Psoas muscle (tissue), 8 donors: ENCODE data around the gene MPND. TPM values are rescaled to one million over a fixed set of nuclear protein-coding genes. Genes with fewer than 3 reads are reported as not detected.

Experiments
- ATAC-seq, 4 donors: fragments of 200-7000 bp; cut with Tn5 transposase; one replicate each; pipeline ENCODE4 v1.9.1; 2020; ENCODE audit warnings: moderate library complexity in 3 of 4, mild to moderate bottlenecking in 2 of 4
- DNase-seq, 2 donors: peaks; one replicate each; pipeline ENCODE4 v3.0.0-alpha.2; 2020
- H3K27ac ChIP-seq: fragments of 200-600 bp; one replicate; pipeline ENCODE4 v1.8.0; 2022
- H3K27me3 ChIP-seq, 3 donors: fragments of 200-600 bp in 1 of 3; one replicate each; pipeline versions ENCODE4 v1.6.1 to v1.8.0; 2013 to 2022; ENCODE audit warnings: low read length in 2 of 3, mild to moderate bottlenecking in 2 of 3, moderate library complexity in 1 of 3; ENCODE audit not compliant: insufficient read depth in 3 of 3
- H3K36me3 ChIP-seq, 2 donors: fragments of 200-600 bp in 1 of 2; one replicate each; pipeline versions ENCODE4 v1.6.1 to v1.8.0; 2013 to 2022; ENCODE audit warnings: low read depth in 1 of 2, mild to moderate bottlenecking in 1 of 2, moderate library complexity in 1 of 2; ENCODE audit not compliant: insufficient read depth in 1 of 2
- H3K4me1 ChIP-seq: fragments of 200-600 bp; one replicate; pipeline ENCODE4 v1.8.0; 2022
- H3K4me3 ChIP-seq: fragments of 200-600 bp; one replicate; pipeline ENCODE4 v1.8.0; 2022; ENCODE audit warnings: mild to moderate bottlenecking
- H3K9me3 ChIP-seq: fragments of 200-600 bp; one replicate; pipeline ENCODE4 v1.8.0; 2022
- WGBS, 3 donors: extraction: QIAGEN DNeasy Blood & Tissue Kit; methylation state at CpG; one replicate each; pipeline versions ENCODE4 v1.1.6 to v1.1.7; 2013; 5-methylcytosine and 5-hydroxymethylcytosine counted together
- intact Hi-C, 2 donors: fragments of 100-400 bp; cut with DNase I; formaldehyde crosslinking; loops; one replicate each; pipeline versions ENCODE4 v1.11.0 to v1.14.2; 2022
- polyA plus RNA-seq, 3 donors: library from polyadenylated mRNA; stranded (reverse); fragments of 200-250 nt; gene quantifications; one replicate each; pipeline ENCODE4 v1.2.3, GENCODE V29; 2013
- total RNA-seq, 4 donors: library from RNA; stranded (reverse); fragmentation: NEBNext Ultra II Directional in 2 of 4; extraction: Animal tissue kit (Norgen Biotek cat#: 25700) in 2 of 4; gene quantifications; one replicate each; pipeline versions ENCODE4 v1.2.1 to v1.2.4, GENCODE V29; 2021 to 2023
- TF ChIP-seq, protein P1 (sequence below): fragments of 200-600 bp; IDR thresholded peaks from one replicate; pipeline ENCODE4 v1.8.0; 2022; ENCODE audit warnings: antibody characterized with exemption
- donor health status: healthy with polysubstance abuse.
- donor health status: DM: no; HTN: no; CAD: no; lungs with moderate emphysema.
- donor health status: Bipolar disorder and iron deficiency.
- donor health status: healthy.
- donor health status: DM: yes; HTN: yes; CAD: no.
- donor health status: DM: no; HTN: no; CAD: no.
- donor health status: DM: no; HTN: no; CAD: no.
- donor health status: DM: yes; HTN: yes; CAD: no.

The MPND gene
- total and polyA plus RNA-seq, 7 donors = 7.4 to 16.4 (median 10.3) TPM

GRCh38 chr19:4406626-4407025, 63.3 kb downstream of the MPND start:
- ATAC-seq (no peak), DNase-seq (no peak)
- 93 to 97% (median 96%) methylated on average over 7 of the region's 7 CpGs for whole genome bisulfite sequencing, 3 donors
- no peaks in the 10 kb centered on the region for H3K9me3 ChIP-seq
- H3K4me1 ChIP-seq = peaks cover 12% of the 10 kb centered on the region
- peaks cover 0 to 19% of the 10 kb centered on the region in 2 donors for H3K36me3 ChIP-seq
- no peak overlapping the region for H3K27ac ChIP-seq
- H3K4me3 ChIP-seq = no peak overlapping the region
- TF ChIP-seq, protein P1, sequence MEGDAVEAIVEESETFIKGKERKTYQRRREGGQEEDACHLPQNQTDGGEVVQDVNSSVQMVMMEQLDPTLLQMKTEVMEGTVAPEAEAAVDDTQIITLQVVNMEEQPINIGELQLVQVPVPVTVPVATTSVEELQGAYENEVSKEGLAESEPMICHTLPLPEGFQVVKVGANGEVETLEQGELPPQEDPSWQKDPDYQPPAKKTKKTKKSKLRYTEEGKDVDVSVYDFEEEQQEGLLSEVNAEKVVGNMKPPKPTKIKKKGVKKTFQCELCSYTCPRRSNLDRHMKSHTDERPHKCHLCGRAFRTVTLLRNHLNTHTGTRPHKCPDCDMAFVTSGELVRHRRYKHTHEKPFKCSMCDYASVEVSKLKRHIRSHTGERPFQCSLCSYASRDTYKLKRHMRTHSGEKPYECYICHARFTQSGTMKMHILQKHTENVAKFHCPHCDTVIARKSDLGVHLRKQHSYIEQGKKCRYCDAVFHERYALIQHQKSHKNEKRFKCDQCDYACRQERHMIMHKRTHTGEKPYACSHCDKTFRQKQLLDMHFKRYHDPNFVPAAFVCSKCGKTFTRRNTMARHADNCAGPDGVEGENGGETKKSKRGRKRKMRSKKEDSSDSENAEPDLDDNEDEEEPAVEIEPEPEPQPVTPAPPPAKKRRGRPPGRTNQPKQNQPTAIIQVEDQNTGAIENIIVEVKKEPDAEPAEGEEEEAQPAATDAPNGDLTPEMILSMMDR = no peak
- intact Hi-C loops = loop anchor here in 1 of 2 donors (5.0 kb wide), 1 partner anchor 231 kb away; the partner anchor contains the start of gene TNFAIP8L1
- H3K27me3 ChIP-seq = no peaks in the 10 kb centered on the region

DNA sequence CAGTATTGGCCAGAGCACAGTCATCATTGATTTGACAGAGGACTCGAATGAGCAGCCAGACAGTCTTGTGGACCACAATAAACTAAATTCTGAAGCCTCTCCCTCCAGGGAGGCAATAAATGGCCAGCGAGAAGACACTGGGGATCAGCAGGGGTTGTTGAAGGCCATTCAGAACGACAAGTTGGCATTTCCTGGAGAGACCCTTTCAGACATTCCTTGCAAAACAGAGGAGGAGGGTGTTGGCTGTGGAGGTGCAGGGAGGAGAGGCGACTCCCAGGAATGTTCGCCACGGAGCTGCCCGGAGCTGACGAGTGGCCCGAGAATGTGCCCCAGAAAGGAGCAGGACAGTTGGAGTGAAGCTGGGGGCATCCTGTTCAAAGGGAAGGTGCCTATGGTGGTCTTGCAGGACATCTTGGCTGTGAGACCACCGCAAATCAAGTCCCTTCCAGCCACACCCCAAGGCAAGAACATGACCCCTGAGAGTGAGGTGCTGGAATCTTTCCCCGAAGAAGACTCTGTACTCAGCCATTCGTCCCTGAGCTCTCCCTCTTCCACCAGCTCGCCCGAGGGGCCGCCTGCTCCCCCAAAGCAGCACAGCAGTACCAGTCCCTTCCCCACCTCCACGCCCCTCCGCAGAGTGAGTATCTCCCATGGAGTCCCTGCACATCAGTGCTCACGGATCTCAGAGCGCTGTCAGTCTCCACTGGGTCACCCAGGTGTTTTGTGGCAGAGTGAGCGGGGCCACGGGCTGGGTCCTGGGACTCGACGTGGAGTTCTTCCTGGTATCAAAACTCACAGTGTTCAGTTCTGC, 66.0 kb downstream of the MPND start:
- DNase-seq (no peak), ATAC-seq (no peak)
- TF ChIP-seq, protein P1 = no peak
- intact Hi-C loops = loop anchor here in 1 of 2 donors (5.0 kb wide), 1 partner anchor 228 kb away; the partner anchor contains the start of gene TNFAIP8L1
- no peaks in the 10 kb centered on the region for H3K27me3 ChIP-seq
- no peaks in the 10 kb centered on the region for H3K9me3 ChIP-seq
- WGBS, 3 donors = 91 to 93% (median 91%) methylated on average over 23 of the region's 23 CpGs
- no peak overlapping the region for H3K4me3 ChIP-seq
- H3K36me3 ChIP-seq = peaks cover 0 to 30% of the 10 kb centered on the region in 2 donors
- H3K27ac ChIP-seq = no peak overlapping the region
- H3K4me1 ChIP-seq = no peaks in the 10 kb centered on the region

Other genes starting within 250 kb of the MPND start
- 100 to 1,000 TPM; 136 to 192 (median 151) TPM for gene MAP2K2, start 219.4 kb upstream of the MPND start, total RNA-seq
- gene MAP2K2, start 219.4 kb upstream of the MPND start, polyA plus RNA-seq = 100 to 1,000 TPM; 189 to 290 (median 207) TPM
- gene CREB3L3, start 189.9 kb upstream of the MPND start, total RNA-seq = not detected
- under 1 TPM in 2 of 3 donors, not detected in 1; 0.04 to 0.22 TPM for gene CREB3L3, start 189.9 kb upstream of the MPND start, polyA plus RNA-seq
- 10 to 100 TPM in 3 of 4 donors, 1 to 10 TPM in 1; 8.4 to 13.1 (median 11.4) TPM for gene SIRT6, start 161.0 kb upstream of the MPND start, total RNA-seq
- 10 to 100 TPM; 15.0 to 23.5 (median 22.9) TPM for gene SIRT6, start 161.0 kb upstream of the MPND start, polyA plus RNA-seq
- 1 to 10 TPM in 2 of 4 donors, under 1 TPM in 2; 0.36 to 2.7 (median 0.84) TPM for gene ANKRD24, start 160.9 kb upstream of the MPND start, total RNA-seq
- gene ANKRD24, start 160.9 kb upstream of the MPND start, polyA plus RNA-seq = under 1 TPM; 0.34 to 0.74 (median 0.41) TPM
- under 1 TPM; 0.48 to 0.64 (median 0.58) TPM for gene EBI3, start 114.0 kb upstream of the MPND start, total RNA-seq
- gene EBI3, start 114.0 kb upstream of the MPND start, polyA plus RNA-seq = under 1 TPM; 0.19 to 0.77 (median 0.27) TPM
- 10 to 100 TPM; 11.7 to 21.6 (median 14.5) TPM for gene YJU2, start 96.5 kb upstream of the MPND start, total RNA-seq
- 10 to 100 TPM; 17.7 to 39.9 (median 27.4) TPM for gene YJU2, start 96.5 kb upstream of the MPND start, polyA plus RNA-seq
- 1 to 10 TPM in 1 of 4 donors, under 1 TPM in 2, not detected in 1; 0.42 to 1.6 (median 0.61) TPM for gene SHD, start 64.3 kb upstream of the MPND start, total RNA-seq
- 1 to 10 TPM in 1 of 3 donors, under 1 TPM in 2; 0.04 to 2.1 (median 0.08) TPM for gene SHD, start 64.3 kb upstream of the MPND start, polyA plus RNA-seq
- under 1 TPM in 1 of 4 donors, not detected in 3; 0.20 TPM for gene TMIGD2, start 41.2 kb upstream of the MPND start, total RNA-seq
- under 1 TPM in 2 of 3 donors, not detected in 1; 0.10 to 0.18 TPM for gene TMIGD2, start 41.2 kb upstream of the MPND start, polyA plus RNA-seq
- not detected for gene FSD1, start 39.0 kb upstream of the MPND start, total RNA-seq
- under 1 TPM in 1 of 3 donors, not detected in 2; 0.08 TPM for gene FSD1, start 39.0 kb upstream of the MPND start, polyA plus RNA-seq
- 1 to 10 TPM in 2 of 4 donors, under 1 TPM in 2; 0.60 to 3.7 (median 1.2) TPM for gene STAP2, start 4.7 kb upstream of the MPND start, total RNA-seq
- 1 to 10 TPM in 1 of 3 donors, under 1 TPM in 2; 0.31 to 1.2 (median 0.53) TPM for gene STAP2, start 4.7 kb upstream of the MPND start, polyA plus RNA-seq
- 10 to 100 TPM; 16.0 to 26.6 (median 21.6) TPM for gene SH3GL1, start 57.0 kb downstream of the MPND start, total RNA-seq
- gene SH3GL1, start 57.0 kb downstream of the MPND start, polyA plus RNA-seq = 10 to 100 TPM; 18.2 to 85.6 (median 27.1) TPM
- gene CHAF1A, start 59.1 kb downstream of the MPND start, total RNA-seq = 10 to 100 TPM in 1 of 4 donors, 1 to 10 TPM in 3; 5.6 to 10.3 (median 7.7) TPM
- 10 to 100 TPM in 1 of 3 donors, 1 to 10 TPM in 2; 5.9 to 12.8 (median 6.4) TPM for gene CHAF1A, start 59.1 kb downstream of the MPND start, polyA plus RNA-seq
- 100 to 1,000 TPM; 120 to 170 (median 132) TPM for gene UBXN6, start 114.2 kb downstream of the MPND start, total RNA-seq
- gene UBXN6, start 114.2 kb downstream of the MPND start, polyA plus RNA-seq = 100 to 1,000 TPM; 110 to 274 (median 191) TPM
- gene HDGFL2, start 128.7 kb downstream of the MPND start, total RNA-seq = 10 to 100 TPM; 32.3 to 47.7 (median 39.5) TPM
- gene HDGFL2, start 128.7 kb downstream of the MPND start, polyA plus RNA-seq = 10 to 100 TPM; 33.4 to 56.4 (median 51.3) TPM
- 100 to 1,000 TPM; 115 to 309 (median 183) TPM for gene PLIN4, start 174.9 kb downstream of the MPND start, total RNA-seq
- 10 to 100 TPM; 29.0 to 97.8 (median 50.4) TPM for gene PLIN4, start 174.9 kb downstream of the MPND start, polyA plus RNA-seq
- 100 to 1,000 TPM in 2 of 4 donors, 10 to 100 TPM in 2; 61.7 to 143 (median 118) TPM for gene PLIN5, start 191.7 kb downstream of the MPND start, total RNA-seq
- gene PLIN5, start 191.7 kb downstream of the MPND start, polyA plus RNA-seq = 10 to 100 TPM; 14.5 to 96.8 (median 22.8) TPM
- 1 to 10 TPM in 1 of 4 donors, under 1 TPM in 2, not detected in 1; 0.42 to 1.8 (median 0.53) TPM for gene LRG1, start 196.5 kb downstream of the MPND start, total RNA-seq
- gene LRG1, start 196.5 kb downstream of the MPND start, polyA plus RNA-seq = under 1 TPM; 0.09 to 0.42 (median 0.15) TPM
- gene SEMA6B, start 216.1 kb downstream of the MPND start, total RNA-seq = 10 to 100 TPM in 2 of 4 donors, 1 to 10 TPM in 2; 6.2 to 11.7 (median 10.0) TPM
- 1 to 10 TPM; 2.3 to 7.1 (median 5.6) TPM for gene SEMA6B, start 216.1 kb downstream of the MPND start, polyA plus RNA-seq